Activated naive CD4-positive, alpha-beta T cell (primary cell): ENCODE measurements around the gene POLR1G.
A peak's percentile ranks its signal among the peaks of the same experiment; 100 is the strongest.

Experiments
- DNase-seq, 4 experiments: peaks; one replicate each; lab custom pipeline; 2025; lab: John Stamatoyannopoulos, UW

POLR1G gene, protein sequence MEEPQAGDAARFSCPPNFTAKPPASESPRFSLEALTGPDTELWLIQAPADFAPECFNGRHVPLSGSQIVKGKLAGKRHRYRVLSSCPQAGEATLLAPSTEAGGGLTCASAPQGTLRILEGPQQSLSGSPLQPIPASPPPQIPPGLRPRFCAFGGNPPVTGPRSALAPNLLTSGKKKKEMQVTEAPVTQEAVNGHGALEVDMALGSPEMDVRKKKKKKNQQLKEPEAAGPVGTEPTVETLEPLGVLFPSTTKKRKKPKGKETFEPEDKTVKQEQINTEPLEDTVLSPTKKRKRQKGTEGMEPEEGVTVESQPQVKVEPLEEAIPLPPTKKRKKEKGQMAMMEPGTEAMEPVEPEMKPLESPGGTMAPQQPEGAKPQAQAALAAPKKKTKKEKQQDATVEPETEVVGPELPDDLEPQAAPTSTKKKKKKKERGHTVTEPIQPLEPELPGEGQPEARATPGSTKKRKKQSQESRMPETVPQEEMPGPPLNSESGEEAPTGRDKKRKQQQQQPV

DNA sequence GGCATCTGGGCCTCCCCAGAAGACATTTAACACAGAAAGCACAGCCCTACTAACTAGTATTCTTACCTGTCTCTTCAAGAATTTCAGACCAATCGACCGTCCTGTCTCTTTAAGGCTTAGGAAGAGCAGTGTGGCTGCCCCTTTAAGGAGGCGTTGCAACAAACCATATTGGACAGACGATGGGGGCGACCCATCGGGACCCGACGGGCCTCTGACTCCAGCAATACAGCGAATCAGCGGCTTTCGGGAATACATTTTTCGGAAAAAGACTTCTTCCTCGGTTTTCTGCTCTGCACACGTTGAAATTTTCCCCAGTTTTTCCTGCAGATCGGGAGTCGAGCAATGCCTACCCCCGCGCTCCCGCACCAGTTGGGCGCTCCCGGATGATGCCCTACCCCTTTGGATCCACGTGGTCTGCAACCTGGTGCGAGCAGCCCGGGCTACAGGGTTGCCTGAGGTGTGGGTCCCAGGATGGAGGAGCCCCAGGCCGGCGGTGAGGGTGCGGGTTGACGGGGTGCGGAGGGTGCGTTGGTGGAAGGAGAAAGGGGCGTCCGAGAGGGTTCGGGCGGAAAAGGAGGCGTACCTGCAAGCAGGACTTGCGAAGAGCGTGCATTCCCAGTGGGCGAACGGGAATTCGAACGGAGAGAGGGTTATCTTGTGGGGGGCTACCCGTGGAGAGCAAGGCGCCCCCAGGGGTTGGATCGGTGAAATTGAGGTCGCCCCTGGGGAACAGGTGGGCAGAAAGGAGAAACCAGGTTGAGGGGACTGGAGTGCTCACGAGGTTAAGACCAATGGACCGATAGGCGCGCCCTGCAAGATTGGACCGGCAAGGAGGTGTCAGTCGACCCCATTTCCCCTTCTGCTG, at the start of gene POLR1G:
Gene POLR1G, plus strand, starts transcription at position 419 of the 865 bp plus-strand sequence. Its CDS starts 53 bp downstream, at position 472.
- DNase-seq = peak; percentile 40 to 72 (median 58)

DNA sequence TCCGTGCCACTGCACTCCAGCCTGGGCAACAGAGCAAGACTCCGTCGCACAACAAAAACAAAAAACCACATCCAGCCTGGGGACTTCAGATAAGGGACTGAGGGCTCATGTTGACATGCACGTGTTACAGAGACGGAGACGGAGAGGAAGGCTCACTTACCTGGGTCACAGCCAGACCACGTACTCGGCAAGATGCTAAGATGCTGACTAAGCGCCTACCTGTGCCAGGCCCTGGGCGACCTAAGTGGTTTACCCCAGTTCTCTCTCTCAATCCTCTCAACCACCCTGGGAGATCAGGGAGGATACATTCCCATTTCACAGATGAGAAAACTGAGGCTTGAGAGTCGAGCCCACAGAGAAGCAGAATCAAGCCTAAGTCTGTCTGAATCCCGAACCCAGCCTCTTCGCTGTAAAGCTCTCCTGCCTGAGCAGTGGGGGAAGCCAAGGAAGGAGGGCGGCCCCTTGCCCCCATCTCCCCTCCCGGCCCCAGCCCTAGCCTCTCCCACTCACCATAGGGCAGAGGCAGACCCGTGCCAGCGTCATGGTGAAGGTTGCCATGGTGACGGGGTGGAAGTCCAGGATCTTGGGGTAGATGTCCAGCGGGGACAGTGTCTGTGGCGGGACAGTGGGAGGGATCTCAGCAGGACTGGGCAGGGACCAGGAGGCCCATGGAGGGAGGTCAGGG, 49.5 kb upstream of the POLR1G start:
- DNase-seq = no peak

DNA sequence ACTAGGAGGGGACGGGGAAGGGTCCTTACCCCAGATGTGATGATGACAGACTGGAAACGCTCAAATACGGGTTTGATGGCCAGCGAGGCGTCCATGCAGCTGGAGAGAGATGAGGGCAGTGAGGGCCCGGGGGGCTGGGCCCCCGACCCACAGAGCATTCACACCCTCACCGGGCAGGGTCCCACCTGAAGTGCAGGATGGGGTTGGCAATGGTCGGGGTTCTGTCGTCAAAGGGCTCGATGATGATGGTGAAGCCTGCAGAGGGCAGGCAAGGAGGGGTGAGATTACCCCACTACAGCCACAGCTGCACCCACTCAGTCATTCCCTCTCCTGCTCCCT, 49.0 kb upstream of the POLR1G start:
- no peak for DNase-seq

DNA sequence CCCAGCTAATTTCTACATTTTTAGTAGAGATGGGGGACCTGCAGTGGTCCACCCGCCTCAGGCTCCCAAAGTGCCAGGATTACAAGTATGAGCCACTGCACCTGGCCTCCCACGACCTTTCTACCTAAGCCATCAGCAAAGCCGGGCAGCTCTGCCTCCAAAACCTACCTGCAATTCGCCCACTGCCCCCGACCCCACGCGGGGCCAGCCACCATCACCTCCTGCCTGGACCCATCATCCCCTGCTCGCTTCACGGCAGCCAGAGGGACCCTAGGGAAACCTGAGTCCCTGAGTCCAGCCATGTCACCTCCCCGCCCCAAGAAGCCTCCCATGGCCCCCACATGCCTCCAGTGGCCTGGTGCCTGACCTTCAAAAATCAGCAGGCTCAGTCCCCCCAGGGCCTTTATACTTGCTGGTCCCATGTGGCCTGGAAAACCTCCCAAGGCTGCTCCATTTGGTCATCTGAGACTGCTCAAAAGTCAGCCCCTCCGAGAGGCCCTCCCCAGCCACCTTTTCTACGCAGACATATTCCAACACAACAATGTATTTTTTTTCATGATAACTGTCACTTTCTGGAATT, 48.1 kb upstream of the POLR1G start:
- DNase-seq = no peak

DNA sequence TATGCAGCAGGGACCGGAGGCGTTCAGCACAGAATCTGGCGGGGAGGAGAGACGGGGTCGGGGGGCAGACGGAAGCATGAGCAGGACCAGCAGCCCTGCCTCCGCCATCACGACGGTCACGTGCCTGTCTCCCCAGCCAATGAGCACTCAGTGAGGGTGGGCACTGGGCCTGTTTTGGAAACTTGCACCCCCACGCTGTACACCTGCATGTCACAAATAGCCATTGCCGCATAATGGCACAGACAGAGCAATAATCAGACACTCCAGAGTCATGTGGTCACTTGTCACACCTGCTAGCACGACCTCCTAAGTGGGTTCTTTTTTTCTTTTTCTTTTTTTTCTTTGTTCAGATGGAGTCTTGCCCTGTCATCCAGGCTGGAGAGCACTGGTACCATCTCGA, 44.8 kb upstream of the POLR1G start:
- DNase-seq = no peak

DNA sequence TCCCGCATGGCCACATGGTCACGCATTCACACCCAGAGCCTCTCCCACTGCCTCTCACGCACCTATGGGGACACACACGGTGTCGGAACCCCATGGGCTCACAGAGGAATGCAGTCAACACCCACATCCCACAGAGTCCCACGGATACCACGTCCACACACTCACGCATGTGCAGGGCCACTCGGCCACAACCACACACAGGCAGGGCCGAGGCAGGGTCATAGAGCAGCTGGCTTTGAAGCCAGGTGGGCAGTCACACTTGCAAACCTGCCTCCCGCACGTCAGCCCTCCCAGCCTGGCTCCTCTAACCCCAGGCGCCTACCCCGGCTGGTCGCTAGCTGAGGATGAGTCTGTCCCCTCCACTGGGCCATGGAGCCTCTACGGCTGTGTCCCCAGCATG, 44.2 kb upstream of the POLR1G start:
- DNase-seq = no peak

DNA sequence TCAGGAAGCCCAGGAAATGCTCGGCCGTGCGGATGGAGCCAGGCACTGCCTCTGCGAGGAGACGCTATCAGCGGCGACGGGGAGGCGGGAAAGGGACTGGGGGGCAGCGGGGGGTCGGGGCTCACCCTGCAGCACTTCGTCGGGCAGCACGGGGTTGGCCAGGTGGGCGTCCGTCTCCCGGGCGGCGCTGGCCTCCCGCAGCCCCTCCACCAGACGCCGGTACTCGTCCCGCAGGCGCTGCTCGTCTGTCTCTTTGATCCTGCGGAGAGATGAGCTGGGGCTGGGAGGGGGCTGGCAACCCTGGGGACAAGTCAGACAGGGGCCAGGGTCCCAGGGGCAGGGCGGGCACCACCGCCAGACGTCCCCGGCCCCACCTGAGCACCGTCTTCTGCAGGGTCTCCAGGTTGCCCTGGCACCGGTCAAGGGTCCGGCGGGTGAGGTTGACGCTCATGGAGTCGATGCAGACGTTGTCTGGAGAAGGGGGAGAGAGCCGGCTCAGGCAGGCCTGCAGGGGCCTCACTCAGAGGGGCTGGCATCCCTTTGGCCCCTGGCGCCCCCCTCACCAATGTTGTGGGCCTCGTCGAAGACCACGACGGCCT, 42.5 kb upstream of the POLR1G start:
- no peak for DNase-seq

DNA sequence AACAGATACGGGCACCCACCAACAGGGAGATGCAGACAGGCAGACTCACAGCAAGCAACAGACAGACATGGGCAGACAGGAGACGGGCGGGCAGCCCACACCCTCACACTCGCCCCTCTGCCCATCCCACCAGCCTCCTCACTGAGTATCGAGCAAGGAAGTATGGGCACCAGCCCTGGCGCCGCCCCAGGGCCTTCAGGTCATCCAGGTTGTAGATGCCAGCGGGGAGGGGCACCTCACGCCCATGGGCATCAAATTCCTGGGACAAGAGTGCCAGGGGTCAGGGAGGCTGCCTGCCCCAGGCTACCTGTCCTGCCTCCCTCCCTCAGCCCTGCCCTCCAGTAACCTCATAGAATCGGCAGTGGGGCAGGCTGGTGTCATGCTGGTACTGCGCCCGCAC, 41.7 kb upstream of the POLR1G start:
- DNase-seq = no peak

DNA sequence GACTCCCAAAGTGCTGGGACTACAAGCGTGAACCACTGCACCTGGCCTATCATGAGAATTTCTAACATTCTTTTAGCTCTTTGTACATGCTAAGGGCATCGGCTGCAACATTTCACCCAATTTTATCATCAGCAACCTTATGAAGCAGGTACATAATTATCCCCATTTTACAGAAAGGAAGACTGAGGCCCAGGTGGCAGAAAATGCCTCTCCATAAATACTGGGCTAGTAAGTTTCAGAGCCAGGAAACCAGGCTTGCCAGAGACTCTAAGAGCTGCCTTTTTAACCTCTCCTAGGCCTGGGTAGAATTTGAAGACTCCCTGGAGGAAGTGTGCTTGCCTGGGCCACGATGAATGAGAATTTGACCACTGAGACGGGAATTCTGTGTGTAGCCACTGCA, 38.3 kb upstream of the POLR1G start:
- no peak for DNase-seq

DNA sequence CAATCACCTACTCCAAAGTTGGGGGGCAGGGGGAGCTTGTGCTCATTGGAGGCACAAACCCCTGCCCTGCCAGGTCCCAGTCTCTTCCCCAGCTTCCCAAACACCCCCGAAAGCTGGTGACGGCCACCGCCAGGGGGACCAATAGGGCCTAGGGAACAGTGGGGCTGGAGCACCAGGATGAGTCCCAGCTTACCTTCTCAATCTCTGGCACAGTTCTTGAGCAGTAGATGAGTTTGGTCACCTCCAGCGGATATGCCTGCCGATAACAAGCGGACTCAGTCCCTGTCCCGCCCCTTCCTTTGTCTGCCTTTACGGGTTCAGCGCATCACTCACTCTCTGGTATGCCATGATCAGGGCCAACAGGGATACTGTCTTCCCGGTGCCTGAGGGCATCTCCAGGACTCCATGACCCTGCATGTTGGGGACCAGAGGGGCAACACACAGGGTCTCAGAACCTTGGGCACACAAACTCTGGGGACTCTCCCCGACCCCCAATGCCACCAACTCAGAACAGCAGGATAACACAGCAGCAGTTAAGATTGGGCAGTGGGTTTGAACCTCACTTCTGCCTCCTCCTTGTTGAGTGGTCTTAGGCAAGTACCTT, 37.6 kb upstream of the POLR1G start:
- no peak for DNase-seq

DNA sequence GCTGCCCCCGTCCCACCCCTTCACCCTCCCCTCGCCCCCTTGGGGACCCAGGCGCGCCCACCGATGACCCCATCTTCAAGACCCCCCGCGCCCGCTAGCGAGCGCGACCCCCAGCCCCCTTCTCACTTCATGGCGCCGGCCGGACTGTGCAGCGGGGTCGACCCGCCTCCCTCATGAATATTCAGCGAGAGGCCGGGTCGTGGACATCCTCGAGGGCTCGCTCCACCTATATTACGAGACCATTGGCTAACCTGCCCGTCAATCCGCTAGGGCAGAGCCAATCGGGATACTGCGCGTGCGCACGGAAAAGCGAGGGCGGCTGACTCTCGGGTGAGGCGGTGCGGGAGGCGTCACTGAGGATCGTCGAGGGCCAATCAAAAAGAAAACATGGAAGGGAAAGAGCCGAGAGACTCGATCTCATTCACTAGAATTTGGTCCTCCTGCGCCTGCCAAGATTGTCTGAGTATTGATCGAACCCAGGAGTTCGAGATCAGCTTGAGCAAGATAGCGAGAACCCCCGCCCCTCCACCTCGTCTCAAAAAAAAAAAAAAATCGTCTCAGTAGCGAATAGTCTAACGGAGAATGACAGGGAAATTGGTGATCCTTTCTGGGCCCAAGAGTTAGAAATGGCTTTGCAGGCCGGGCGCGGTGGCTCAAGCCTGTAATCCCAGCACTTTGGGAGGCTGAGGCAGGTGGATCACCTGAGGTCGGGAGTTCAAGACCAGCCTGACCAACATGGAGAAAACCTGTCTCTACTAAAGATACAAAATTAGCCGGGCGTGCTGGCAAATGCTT, 35.8 kb upstream of the POLR1G start, which contains the start of gene ERCC2:
Gene ERCC2, minus strand, starts transcription at position 164 of the 795 bp plus-strand sequence. Its CDS starts 33 bp downstream, at position 131.
- peak; percentile 98 to 99 (median 98) for DNase-seq

DNA sequence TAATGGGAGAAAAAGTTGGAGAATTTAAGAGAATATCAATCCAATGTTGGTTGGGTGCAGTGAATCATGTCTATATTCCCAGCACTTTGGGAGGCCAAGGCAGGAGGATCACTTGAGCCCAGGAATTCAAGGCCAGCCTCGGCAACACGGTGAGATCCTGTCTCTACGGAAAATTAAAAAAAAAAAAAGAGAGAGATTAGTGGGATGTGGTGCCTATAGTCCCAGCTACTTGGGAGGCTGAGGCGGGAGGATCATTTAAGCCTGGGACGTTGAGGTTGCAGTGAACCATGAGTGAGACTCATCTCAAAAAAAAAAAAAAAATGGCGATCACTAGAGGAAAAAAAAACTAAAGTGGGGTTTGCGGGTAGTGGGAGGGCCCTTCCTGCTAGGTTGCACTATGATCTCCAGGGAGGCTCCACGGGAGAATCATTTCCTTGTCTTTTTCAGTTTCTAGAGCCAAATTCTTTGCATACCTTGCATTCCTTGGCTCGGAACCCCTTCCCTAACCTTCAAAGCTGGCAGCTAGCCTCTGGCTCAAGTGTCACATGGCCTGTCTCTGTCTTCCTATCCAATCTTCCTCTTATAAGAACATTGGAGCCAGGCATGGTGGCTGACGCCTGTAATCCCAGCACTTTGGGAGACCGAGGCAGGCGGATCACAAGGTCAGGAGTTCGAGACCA, 30.3 kb upstream of the POLR1G start:
- no peak for DNase-seq

DNA sequence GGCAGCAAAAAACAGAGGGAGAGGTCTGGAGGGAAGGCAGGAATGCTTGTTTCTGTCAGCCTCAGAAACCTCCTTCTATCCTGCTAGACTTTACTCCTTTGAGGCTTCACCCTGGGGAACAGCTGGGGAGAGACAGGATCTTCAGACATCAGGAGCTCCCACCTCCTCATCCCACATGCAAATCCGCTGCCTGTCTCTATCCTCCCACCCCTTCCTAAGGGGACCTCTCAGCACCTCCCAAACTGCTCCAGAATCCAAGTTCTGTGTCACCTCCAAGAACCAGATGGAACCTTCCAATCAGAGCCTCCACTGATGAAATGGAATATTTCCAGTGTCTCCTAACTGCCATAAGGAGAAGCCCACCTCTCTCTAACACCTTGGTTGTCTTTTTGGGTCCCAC, 26.3 kb upstream of the POLR1G start:
- no peak for DNase-seq

DNA sequence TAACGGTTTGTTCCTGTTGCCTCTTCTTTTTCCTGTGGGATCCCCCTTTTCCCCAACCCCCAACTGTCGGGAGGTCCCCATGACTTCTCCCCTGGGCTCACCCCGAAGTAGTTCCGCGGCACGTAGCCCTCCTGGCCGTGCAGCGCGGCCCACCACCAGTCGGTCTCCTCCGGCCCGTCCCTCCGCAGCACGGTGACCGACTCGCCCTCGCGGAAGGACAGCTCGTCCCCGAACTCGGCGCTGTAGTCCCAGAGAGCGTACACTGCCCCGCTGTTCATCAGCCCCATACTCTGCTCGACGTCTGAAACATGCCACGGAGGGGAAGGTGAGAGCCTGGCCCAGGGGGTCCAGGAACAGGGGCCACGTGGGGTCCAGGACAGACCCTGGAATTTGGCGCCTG, 24.0 kb upstream of the POLR1G start:
- no peak for DNase-seq

DNA sequence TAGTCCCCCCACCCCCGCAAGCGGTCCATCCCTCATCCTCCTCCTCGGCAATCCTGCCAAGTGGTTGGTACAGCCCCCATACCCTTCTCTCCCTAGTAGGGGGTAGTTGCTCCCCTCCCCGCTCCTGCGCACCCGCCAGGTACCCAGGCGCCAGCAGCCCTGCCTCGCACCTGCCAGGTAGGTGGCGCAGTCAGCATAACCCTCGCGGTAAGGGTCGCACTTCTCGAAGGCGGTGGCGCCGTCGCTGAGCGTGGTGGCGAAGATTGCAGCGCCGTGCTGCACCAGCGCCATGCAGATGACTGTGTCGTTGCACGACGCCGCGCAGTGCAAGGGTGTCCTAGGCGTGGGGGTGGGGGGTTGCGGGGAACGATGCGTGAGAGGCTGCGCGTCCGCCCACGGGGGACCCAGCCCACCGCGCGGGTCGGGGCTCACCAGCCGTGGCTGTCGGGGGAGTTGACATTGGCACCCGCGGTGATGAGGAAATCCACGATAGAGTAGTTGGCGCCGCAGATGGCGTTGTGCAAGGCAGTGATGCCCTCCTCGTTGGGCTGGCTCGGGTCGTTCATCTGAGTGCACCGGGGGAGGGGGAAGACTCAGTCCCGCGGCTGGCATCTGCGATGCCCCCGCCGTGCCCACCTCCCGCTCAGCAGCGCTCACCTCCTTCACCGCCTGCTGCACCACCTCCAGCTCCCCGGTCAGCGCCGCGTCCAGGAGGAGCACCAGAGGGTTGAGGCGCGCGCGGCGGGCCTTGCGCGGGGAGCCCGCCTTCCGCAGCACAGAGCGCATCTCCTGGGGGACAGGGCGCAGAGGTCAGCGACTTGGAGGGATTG, 20.8 kb upstream of the POLR1G start:
- no peak for DNase-seq

DNA sequence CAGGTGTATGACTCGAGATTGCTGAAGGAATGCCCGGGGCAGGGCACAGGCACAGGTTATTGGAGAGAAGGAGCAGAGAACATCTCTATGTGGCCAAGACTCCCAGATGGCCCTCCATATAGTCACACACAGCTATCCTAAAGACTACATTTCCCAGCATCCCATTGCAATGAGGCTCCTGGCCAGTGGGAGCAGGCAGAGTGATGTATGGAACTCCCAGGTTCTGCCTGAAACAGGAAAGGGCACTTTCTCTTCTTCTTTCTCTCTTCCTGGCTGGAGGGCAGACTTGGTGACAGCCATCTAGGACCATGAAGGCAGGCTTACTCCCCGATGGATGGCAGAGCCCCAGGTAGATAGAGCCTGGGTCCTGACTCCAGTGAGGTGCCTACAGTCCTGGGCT, 15.1 kb upstream of the POLR1G start:
- DNase-seq = no peak

DNA sequence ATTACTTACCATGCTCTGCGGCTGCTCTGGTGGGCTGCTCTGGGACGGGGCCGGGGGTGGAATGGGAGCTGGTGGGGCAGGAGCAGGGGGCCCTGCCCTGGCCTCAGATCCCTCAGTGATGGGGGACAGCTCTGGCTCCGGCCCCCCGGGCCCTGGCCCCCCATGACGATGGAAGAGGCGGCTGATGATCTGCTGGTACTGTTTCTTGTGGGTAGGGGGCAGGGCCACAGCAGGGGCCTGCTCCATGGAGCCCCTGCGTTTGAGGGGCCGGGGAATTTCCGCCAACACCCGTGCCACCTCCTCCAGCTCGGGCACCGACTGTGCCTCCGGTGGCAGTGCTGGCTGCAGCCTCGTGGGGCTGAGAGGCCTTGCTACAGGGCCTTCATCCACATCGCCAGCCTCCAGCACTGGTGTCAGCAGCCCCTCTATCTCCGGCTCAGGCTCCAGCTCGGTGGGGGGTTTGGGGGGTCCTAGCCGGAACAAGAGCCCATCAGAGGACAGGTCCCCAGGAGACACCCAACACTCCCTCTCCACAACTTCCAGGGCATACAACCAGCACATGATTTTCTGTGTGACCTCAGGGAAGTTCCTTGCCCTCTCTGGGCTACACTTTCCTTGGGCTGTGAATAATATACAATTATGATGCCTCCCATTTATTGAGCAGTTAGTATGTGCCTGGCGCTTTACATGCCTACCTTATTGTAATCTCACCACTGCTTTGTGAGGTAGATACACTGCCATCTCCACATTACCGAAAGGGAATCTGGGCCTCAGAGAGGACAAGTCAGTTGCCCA, 14.4 kb upstream of the POLR1G start:
- no peak for DNase-seq
